HG03196 (cell line): Measurements from ENCODE around the gene PAK5.

Source experiments
- ATAC-seq: cut with Tn5 transposase; IDR thresholded peaks from one replicate; pipeline ENCODE4 v1.9.1; 2021; ENCODE audit not compliant: unreplicated experiment

PAK5 gene

DNA sequence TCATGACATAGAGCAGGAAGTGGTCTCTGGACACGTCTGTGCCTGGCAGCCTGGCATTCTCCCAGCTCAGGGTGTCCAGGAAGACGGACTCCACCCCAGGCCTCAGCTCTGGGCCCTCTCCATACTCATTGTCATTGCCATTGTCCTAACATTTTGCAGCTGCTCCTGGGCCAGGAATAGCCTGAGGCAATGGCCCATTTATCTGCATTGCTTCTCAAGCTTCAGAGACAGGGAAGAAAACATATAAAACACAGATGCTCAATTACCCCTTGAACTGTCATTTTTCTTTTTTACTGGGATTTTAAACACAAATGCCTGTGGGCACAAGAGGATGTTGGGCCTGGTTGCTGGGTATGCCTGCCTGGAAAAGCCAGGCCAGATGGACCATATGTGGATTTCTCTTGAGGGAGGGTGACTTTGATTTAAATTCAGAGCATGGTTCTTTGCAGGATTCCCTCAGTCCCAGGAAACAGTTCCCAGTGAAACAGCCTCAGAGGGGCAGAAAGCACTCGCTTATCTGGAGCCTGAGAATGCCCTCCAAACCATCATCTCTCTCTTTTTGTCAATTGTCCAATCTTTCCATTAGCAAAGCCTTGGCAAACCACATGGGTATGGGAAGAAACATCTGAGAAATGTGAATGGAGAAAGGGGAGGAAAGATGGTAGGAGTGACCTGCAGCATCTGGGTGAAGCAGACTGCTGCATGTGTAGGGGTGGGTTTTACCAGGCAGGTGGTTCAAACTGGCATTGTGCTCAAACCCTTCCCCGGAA lies 306.6 kb downstream of the PAK5 start:
- no peak for ATAC-seq

DNA sequence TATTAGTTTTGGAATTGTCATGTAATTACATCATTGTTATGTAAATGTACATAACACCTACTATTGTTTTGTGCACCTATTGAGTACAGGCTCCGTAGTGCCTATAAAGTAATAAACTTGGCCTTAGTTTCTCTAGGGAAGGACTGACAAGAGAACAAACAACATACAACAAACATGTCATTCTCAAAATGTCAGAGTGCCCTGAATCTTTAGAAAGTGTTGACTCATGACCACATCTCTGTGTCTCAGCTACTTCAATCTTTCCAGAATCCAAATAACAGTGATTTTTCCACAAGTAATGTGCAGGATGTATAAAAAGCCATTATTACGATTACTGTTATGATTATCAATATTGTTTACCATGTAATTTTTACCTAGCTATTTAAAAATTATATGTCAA lies 307.3 kb downstream of the PAK5 start:
- no peak for ATAC-seq

DNA sequence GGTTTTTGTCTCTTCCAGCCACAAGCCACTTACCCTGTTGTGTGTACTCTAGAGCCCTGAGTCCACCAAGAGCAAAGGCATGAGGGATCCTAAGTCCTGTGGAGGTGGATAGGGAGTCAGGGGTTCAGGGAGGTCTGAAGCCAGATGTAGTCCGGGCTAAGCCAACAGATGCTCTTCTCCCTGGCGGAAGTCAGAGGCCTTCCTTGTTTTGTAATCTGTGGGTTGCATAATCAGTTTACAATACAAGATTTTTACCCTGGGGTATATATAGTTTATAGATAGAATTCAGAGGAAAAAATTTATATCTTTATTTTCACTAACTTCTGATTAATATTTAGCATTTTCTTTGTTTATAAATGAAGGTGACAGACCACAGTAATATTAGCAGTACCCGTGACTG lies 315.2 kb downstream of the PAK5 start:
- ATAC-seq: no peak

DNA sequence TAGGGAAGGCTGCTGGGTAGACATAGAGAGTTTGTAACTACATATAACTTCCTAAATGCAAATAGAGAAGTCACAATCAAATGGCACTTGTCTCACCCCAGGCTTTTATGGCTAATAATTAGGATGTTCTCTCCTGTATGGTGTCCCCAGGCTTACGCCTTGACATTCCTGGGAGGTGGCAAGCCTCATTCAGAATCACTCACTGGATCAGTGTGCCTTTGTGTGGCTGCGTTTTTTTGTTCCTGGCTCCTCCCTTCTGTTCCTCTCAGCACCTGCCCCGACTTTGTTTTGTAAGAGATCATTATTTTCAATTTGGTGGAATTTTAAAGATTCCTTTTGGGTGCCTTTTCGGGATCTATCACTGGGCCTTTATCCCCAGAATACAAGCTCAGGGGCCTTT lies 318.8 kb downstream of the PAK5 start:
- ATAC-seq: no peak

DNA sequence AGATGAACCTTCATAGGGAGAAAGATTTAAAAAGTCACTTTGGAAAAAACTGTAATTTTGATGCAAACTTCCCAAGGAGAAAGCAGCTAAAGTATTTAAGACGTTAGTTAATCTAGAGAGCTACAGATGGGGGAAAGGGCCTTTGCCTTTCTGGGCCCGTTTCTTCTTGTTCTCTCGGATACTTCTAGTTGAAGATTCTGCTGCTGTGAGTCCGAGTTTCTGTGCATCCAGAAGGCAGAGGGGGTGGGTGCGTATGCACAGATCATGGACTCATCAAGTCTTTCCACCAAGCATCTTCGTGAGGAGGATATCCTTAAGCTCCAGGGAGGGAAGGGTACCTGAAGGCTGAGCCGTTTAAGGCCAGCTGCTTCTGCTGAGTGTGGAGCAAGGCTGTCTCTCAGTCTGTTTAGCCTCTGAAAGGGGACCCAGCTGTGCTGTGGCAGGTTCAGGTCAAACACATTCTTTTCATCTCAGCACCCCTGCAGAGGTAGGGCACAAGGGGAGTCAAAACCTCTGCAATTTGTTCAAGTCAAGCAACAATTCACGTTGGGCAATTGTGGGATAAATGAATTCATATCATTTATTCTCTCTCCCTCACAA lies 320.2 kb downstream of the PAK5 start:
- no peak for ATAC-seq

DNA sequence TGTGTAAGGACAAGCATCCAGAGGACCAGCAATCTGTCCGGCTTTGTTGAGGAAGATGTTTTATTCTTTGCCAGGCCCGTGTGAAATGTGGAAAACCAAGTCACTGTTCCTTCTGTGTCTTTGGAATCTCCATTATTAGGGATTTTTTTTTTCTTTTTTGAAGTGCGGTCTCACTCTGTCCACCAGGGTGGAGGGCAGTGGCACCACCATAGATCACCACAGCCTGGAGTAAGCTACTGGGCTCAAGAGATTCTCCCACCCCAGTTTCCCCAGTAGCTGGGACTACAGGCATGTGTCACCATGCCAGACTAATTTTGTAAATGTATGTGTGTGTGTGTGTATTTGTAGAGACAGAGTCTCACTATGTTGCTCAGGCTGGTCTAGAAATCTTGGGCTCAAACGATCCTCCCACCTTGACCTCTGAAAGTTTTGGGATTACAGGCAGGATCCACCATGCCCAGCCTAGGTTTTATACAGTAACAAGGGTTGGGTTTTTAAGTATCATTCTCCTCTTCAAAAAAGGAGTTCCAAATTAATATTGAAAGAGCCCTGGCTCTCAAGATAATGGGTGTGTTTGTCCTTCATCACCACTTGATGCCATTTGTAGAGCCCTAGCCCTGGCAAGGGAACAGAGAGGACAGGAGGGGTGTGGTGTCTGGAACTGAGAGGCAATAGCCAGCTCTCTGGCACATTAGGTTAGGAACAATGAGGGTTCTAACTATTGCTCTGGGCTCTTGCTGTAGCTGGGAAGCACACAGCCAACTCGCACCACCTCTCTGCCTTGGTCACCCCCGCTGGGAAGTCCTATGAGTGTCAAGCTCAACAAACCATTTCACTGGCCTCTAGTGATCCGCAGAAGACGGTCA lies 321.3 kb downstream of the PAK5 start:
- no peak for ATAC-seq

DNA sequence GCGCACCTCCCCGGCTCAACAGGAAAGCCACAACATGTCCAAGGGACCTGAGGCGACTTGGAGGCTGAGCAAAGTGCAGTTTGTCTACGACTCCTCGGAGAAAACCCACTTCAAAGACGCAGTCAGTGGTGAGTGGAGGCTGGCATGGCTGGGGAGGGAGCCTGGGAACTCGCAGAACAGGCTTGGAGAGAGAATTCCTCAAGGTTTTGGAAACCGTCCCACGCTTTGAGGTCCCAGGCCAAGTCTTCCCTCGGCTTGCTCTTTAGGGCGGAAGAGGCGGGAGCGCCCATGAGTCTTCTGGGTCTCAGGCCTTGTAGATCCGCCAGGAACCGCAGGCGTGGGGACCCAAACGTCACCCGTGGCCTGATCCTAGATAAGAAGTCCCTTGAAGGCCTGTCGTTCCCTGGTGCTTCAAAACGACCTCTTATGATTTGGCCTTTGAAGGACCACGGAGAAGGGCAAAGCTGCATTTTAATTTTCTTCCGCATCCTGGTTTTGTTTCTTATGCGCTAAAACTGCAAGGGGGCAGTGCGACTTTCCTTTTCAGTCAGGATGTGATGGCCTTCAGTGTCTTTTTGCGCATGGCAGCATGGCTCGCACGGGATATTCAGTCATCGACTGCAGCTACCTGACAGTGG lies 322.5 kb downstream of the PAK5 start:
- no peak for ATAC-seq

DNA sequence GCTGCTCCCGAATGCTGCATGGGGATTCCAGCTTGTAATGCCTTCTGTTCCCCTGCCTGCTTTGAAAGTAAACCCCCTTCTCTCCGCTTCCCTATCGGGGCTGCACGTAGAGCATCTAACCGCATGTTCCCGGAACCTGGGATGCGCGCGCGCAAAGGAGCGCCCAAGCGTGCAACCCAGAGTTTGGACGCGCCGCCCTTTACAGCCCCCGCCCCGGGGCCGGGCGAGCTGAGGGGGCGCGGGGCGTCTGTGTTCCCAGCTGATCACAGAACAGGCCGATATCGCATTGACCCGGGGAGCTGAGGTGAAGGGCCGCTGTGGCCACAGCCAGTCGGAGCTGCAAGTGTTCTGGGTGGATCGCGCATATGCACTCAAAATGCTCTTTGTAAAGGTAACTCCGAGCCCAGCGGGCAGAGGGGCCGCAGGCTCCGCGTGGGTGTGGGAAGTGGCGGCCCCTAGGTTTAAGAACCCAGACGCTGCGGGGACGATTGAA lies 323.1 kb downstream of the PAK5 start:
- no peak for ATAC-seq

DNA sequence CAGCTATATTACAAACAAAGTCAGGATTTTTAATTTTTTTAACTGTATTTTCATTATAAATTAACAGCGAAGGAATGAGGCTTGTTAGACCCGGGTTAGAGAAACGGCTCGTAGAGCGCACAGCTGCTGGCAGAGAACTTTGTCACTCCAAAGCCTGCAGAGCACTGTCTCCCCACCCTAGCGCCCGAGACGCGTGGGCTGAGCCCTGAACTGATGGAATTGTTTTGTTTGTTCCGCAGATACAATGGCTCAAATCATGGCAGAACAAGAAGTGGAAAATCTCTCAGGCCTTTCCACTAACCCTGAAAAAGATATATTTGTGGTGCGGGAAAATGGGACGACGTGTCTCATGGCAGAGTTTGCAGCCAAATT lies 323.7 kb downstream of the PAK5 start:
- no peak for ATAC-seq

DNA sequence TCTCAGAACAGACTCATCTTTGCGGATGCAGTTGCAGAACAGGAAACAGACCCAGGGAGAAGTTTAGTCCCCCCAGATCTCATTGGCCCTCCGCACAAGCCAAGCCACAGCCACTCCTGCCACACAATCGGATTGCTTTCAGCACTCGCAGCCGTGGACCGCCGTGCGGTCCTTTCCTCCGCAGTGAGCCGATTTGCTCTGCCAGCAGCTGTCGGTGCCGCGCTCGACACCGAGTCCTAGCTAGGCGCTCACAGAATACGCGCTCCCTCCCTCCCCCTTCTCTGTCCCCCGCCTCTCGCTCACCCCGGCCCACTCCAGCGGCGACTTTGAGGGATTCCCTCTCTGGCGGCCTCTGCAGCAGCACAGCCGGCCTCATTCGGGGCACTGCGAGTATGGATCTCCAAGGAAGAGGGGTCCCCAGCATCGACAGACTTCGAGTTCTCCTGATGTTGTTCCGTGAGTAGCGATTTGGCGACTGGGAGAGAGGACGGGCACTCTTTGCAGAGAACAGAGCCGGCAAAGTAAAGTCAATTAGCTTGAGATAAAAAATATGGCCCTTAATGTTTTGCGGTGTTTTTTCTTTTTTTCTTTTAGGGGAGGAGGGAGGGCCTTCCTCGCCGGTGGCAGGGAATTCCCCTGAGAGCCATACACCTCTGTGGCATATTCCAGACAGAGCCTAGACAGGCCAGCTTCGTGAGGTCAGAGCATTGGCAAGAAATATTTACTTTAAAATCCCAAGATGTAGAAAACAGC lies 324.2 kb downstream of the PAK5 start, which contains the start of gene LAMP5:
TSS of gene LAMP5 (plus strand) at position 130 of the 753 bp plus-strand sequence. CDS start at position 393, 263 bp downstream.
- ATAC-seq: no peak

DNA sequence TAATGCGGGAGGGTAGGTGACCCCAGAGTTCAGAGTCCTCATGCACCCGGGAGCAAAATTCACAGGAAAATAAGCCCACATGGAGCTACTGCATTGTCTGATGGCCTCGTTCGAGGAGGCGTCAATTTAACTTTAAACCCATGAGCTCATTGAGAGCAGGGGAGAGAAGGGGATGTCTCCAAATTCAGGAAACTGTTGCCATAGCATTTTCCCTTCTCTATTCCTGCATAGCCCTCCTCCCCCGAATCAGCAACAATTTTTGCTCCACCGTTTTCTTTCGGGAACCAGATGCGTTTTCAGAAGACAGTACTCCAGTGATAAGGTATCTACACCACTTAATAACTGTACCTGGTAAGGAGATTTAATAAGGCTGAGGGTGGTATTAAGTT lies 324.8 kb downstream of the PAK5 start:
- no peak for ATAC-seq

DNA sequence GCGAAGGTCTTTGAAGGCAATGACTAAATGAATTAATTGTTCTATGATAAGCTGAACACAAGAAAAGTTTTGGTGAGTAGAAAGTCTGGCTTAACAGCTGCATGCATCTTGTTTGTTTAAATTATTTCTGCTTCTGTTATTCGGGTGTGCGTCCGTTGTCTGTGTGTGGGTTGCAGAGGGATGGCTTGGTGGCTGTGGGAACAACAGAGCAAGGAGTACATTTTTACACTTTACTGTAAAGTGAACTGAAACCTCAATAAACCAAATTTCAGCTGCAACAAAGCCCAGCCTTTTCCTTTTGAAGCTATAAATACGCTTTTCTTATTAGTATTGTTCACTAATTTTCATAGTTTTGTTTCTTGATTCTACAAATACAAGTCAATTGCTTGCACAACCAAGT lies 328.0 kb downstream of the PAK5 start:
- no peak for ATAC-seq

DNA sequence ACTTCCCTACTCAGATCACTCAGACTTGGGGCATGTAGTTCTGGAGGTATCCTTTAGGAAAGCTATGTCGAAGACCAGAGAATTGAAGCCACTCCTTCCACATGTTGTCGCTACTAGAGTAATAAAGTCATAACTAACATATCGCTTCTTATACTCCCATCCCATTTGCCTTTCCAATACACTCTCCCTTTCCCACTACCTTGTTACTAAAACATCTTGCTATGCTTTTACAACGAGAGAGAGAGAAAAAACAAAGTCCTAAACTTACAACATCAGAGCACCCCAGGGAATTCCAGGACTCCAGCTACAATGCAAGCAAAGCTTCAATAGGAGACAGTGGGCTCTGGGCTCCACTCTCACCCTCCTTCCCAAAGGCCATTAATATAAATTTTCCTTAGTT lies 329.6 kb downstream of the PAK5 start:
- ATAC-seq: no peak

DNA sequence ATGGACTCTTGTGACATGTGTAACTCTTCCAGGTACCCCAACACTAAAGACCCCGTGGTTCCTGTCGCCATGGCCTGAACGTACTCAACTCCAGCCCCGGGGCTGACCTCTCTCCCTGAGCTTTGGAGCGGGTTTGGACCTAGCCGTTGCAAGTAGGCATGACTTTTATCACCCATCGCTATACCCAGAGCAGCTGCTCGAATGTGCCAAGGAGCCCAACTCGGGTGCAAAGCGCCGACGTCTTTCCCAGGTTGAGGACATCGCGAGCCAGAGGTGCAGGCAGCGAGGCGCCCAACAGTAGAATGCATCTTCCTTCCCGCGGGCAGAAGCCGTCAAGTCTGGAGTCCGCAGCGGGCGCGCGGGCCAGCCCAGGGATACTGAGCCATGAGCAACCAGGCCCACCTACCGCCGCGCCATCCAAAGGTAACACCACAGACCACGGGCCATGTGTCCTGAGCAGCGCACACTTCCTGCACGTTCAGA lies 330.1 kb downstream of the PAK5 start:
- no peak for ATAC-seq

DNA sequence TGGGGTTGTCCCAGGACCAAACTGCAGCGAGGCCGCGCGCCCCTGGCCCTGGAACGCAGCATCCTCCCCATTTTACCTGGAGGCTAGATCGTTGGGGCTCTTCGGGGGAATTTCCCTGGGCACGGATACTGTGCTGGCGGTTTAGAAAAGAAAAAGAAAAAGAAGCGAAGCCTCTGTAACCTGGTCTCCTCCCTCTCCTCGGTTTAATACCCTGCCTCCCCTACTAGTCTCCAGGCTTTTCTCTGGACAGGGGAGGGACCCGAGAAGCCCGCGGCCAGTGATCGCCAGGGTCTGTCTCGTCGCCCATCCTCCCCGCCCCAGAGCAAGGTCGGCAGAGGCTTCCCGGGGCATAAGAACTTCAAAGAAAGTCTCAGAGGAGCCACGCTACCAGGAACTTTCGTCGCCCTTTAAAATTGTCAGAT lies 330.6 kb downstream of the PAK5 start:
- ATAC-seq: no peak

DNA sequence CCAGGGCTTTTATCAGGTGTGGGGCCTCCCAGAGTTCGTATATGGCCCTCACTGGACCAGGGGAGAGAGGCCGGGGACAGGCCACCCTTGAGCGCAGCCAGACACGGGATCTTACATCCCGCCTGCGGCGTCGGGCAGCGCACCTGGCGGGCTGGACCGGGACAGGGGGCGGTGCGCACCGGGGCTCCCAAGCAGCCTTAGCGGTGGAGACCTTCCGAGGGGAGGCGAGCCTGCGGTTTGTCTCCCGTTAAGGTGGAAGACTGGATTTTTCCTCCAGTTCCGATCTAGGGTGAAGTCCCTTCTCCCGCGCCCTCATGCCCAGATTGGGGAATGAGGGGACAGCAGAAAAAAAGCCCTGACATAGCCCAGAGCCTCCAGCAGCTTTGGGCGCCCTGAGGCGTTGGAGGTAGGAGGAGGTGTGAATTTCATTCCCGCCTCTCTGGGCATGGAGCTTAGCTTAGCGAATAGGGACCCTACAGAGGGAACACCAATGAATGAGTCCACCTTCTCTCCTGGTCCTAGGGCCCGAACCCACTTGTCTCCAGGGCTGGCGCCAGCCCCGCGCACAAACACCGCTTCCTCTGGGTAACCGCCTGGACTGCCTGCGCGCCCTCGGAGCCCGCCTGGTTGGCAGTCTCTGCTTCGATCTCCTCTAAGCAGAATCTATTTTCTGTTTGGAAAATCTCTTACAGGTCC lies 331.2 kb downstream of the PAK5 start:
- ATAC-seq: no peak

DNA sequence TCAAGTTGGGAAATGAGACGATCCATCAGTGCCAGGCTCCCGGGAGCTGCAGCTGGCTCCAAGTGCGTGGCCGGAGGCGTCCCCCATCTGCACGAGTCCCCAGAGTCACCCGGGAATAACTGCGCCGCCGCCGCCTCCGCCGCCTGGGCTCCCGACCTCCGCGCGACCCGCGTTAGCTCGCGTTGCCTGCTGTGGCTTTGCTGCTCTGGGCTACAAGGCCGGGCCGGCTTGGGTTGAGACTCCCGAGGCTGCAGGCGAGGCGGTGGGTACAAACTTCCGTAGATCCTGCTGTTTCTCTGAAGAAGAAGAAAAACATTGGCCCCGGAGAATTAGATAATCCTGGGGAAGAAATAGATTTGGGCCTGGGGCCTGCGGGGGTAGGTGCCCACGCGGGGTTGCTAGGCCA lies 331.9 kb downstream of the PAK5 start:
- ATAC-seq: no peak

DNA sequence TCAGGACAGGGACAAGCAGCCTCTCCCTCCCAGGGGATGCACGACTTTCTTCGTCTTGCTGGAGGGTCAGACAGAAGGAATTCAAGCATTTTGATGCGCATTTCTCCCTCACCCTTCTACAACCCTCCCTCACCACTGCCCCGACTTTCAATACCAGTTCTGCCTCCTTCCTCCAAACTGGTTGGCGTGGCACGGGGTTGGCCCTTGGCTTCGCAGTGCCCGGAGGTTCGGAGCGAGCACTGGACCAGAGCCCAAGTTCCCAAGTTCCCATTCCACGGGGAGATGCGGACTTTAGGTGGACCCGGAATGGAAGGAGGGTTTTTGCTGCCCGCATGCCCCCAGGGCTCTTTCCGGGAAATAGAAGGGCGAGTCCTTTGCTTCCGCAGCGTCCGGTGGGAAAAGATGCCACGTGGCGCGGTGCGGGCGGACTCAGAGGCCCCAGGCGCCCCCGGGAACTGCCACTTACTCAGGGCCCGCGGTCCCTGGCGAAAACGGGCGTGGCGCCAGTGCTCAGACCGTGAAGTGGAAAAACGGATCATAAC lies 332.5 kb downstream of the PAK5 start:
- no peak for ATAC-seq

DNA sequence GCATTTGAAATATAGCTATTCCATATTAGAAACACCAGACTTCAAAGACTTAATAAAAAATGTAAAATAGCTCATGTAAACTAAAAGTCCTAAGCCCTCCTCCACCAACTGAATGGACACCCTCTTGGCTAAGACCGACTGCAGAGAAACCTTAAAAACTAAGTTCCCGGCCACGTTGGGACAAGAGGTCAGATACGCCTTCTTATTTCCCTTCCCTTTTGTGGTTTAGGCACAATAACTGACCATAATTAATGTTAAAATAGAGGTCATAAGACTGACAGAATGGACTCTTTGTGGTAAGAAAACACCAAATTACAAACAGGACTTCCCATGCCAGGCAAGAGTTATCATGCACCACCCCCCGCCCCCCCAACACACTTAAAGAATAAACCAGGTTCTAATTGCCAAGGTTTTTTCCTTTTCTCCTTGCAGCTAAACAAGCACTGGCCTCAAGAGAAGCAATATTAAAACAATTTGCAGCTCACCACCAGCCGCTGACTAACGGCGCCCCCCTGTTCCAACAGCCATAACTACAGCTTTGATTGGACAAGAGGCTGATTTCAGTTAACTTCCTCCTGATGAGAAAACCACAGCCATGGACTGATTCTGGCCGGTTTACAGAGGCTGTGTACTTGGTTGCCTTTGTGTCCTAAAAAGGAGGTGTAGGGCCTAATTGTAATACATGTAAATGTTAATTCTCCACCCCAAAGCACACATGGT lies 335.2 kb downstream of the PAK5 start:
- ATAC-seq: no peak
